HG02610 (cell line): ENCODE data around the gene MAGI1.

Source experiments
- ATAC-seq: cut with Tn5 transposase; IDR thresholded peaks from one replicate; pipeline ENCODE4 v1.9.1; 2021; ENCODE audit warnings: mild to moderate bottlenecking, moderate library complexity; ENCODE audit not compliant: unreplicated experiment

Gene MAGI1

GRCh38 chr3:65777050-65777449 lies 261.7 kb downstream of the MAGI1 start:
- no peak for ATAC-seq

GRCh38 chr3:65776494-65776893 lies 262.2 kb downstream of the MAGI1 start:
- ATAC-seq = no peak

GRCh38 chr3:65776081-65776480 lies 262.6 kb downstream of the MAGI1 start:
- ATAC-seq = no peak

GRCh38 chr3:65772758-65773157 lies 266.0 kb downstream of the MAGI1 start:
- ATAC-seq = no peak

GRCh38 chr3:65767551-65767950 lies 271.2 kb downstream of the MAGI1 start:
- ATAC-seq = no peak

- no peak for ATAC-seq
Measured at GRCh38 chr3:65762235-65762580, 276.5 kb downstream of the MAGI1 start.

- ATAC-seq = no peak
Measured at GRCh38 chr3:65761446-65762234, 277.1 kb downstream of the MAGI1 start.

GRCh38 chr3:65758876-65759598 lies 279.7 kb downstream of the MAGI1 start:
- no peak for ATAC-seq

- no peak for ATAC-seq
Measured at GRCh38 chr3:65758438-65758837, 280.3 kb downstream of the MAGI1 start.

- no peak for ATAC-seq
Measured at GRCh38 chr3:65752636-65753035, 286.1 kb downstream of the MAGI1 start.

GRCh38 chr3:65751123-65751700 lies 287.5 kb downstream of the MAGI1 start:
- ATAC-seq = peak; percentile 50

GRCh38 chr3:65749066-65749465 lies 289.7 kb downstream of the MAGI1 start:
- ATAC-seq = no peak

- no peak for ATAC-seq
Measured at GRCh38 chr3:65748326-65748725, 290.4 kb downstream of the MAGI1 start.

- ATAC-seq = no peak
Measured at GRCh38 chr3:65746848-65747247, 291.9 kb downstream of the MAGI1 start.

GRCh38 chr3:65745306-65745705 lies 293.4 kb downstream of the MAGI1 start:
- ATAC-seq = no peak

GRCh38 chr3:65742914-65743313 lies 295.8 kb downstream of the MAGI1 start:
- ATAC-seq = no peak

GRCh38 chr3:65741540-65741939 lies 297.2 kb downstream of the MAGI1 start:
- ATAC-seq = no peak

GRCh38 chr3:65739901-65740541 lies 298.7 kb downstream of the MAGI1 start:
- no peak for ATAC-seq

GRCh38 chr3:65734792-65735191 lies 303.9 kb downstream of the MAGI1 start:
- no peak for ATAC-seq

GRCh38 chr3:65734382-65734781 lies 304.3 kb downstream of the MAGI1 start:
- ATAC-seq = no peak

GRCh38 chr3:65733459-65733858 lies 305.3 kb downstream of the MAGI1 start:
- no peak for ATAC-seq
